ENCODE data around the gene ADO. TPM values are rescaled to one million over a fixed set of nuclear protein-coding genes. Genes with fewer than 3 reads are reported as not detected.

ADO gene
- total RNA-seq, 1 experiment from 2014 or later: 29.8 TPM

DNA sequence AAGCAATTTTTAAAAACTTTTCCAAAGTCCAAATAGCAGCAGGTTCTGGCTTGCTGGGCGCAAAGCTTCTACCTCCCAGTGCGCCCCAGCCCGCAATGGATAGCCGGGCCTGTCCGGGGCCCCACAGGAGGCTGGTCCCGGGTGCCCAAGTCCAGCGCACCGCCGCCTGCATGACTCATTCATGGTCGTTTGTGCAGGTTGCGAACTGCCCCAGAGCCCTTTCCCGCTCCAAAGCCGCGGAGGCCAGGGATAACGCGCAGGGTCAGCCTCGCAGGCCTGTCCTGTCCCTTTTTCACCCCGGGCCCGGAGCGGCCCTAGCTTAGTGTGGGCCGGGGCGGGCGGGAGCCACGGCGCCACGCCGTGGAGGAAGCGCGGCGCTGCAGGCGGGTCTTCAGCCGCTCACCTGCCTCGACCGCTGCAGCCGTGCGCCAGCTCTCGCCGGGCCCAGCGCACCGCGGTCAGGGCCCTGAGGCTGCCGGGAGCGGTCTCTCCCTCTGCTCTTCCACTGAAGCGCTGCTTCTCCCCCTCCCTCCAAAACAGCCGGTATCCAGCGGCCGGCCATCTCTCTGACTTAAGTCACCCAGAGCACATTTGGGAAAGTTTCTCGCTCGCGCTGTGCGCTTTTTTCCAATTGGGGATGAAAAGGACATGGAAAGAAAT is 13.4 kb downstream of the ADO start:
- DNase-seq (ENCODE audit: low read depth): peak; percentile 80

DNA sequence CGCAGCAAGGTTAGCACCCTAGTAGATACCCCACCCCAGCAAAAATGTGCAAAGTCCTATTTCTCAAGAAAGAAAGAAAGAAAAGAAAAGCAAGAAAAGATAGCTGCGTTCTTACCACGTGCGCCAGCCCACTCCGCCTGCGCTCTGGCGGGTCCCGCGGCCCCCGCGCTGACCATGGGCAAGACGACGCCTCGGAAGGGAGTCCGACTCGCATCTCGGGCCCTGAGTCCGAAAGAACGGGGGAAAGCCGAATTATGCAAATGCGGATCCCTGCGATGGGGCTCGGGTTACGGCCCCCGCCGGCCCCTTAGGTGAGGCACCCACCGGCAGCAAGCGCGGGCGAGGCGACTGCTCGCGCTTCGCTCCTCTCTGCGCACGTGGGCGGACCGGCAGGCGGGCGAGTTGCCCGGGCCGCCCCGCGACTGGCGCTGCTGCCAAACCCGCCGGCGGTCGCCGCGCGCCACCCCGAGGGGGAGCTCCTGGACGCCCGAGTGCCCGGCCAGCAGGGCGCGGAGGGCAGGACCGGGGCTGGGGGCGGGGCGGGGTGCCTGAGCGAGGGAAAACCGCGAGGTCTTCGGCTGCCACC is 14.0 kb downstream of the ADO start:
- DNase-seq (ENCODE audit: low read depth): no peak

DNA sequence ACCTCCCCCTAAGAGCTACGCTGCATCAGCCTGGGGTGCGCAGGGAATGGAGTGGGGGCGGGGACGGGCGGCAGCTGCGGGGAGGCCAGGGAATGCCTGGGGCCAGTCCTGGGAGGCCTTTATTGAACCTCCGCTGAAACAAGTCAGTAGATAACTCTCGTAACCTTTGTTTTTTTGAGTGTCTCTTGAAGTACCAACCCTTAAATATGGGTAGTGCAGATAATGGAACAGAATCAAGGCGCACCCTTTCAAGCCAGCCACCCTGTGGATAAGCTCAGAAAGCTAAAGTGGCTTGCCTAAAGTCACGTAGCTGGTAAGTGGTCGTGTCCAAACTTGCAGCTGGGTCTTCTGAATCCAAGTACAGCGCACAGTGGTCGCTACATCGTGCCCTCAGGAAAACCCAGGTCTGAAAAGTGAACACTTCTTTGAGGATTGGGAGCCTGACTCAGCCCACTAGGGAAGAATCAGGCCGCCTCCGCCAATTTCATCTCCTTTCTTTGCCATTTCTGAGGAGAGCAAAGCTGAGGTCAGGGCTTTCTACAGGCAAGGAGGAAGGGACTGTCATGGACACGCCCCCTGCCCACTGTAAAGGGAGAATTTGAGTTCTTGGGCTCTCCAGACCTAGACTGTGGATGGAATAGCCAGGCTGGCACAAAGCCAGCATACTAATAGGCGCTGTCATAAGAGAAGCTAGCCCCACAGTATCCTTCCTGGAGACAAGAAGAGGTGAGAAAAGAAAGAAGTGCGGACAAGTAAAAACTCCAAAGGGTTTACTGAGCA is 14.8 kb downstream of the ADO start:
- DNase-seq (ENCODE audit: low read depth): no peak

DNA sequence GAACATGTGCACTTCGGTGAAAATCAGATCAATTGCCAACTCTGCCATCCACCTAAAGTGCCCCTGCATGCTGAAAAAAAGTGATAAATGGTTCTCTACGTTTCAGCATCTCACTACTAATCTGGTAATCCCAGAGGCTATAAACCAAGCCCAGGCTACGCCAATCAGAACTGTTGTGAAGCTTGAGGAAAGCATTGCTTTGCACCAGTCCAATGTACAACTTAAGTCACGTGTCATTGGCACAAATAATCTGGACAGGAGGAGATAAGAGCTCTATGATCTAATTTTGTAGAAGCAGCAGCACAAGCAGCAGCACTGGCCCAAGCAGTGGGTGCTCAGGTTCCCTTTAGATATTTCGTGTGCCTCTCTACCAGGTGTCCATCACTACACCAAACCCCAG is 16.1 kb downstream of the ADO start:
- no peak for DNase-seq (ENCODE audit: low read depth)

DNA sequence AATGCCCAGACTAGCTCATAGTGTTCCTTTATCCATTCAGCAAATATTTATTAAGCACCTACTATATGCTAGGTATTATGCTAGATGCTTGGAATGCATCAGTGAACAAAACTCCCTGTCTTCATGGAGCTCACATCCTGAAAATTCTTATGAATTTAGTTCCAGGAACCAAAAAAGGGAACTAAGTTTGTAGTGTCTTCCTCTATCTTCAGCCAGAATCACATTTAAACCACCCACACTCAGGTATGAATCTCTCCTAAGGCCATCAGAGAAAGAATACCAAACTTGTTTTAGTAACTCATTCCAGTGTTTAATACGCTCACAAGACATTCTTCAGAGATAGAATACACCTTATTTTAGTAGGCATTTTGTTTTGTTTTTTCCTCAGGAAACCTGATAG is 21.8 kb downstream of the ADO start:
- no peak for DNase-seq (ENCODE audit: low read depth)

DNA sequence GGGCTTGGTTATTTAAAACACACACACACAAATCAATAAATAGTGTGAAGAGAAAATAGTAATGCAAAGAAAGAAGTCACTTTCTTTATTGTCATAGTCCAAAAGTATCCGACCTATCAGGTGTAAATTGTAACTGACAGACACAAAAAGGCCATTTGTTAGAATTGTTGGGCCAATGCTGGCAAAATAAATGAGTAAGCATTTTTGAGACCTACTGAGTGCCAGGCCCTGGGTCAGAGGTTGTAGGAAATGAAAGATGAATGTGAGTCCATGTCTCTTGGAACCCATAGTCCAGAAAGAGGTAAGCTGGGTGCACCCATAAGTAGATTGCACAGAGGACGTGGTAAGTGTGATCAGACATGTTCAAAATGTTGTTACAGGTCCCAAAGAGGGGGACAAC is 25.1 kb downstream of the ADO start:
- DNase-seq (ENCODE audit: low read depth): no peak

DNA sequence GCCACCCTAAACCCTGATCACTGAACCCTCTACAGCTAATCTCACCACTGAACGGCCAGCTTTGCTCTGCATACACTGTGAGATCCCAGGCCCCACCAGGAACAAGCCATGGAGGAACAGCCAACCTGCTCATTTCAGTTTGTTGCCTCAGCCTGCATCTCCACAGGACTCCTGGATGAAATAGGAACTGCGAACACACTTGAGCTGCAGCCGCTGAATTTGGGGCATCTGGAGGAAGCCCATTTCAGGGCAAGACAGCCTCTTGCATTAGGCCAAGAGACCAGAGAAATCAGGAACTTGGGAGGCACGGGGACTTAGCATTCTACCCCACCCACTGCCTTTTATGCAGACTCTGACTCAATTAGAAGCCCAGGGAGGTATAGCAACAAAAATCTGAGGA is 26.2 kb downstream of the ADO start:
- no peak for DNase-seq (ENCODE audit: low read depth)

DNA sequence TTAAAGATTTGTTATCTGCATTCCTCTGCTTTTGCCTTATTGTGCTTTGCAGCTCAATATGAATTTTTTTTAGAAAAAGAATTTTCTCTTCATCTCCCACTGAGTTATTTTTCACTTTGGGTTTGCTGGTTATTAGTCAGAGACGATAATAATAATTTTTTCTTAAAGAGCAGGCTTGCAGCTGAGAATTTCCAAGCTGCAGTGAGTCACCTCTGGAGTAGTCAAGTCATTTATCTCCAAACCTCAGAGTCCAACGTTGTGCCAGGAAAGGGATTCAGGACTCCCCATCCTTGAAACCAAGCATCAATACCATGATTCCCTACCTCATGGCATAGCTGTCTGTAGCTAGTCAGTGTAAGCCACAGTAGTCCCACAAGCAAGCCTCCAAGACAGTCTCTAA is 26.8 kb downstream of the ADO start:
- peak; percentile 42 for DNase-seq (ENCODE audit: low read depth)

DNA sequence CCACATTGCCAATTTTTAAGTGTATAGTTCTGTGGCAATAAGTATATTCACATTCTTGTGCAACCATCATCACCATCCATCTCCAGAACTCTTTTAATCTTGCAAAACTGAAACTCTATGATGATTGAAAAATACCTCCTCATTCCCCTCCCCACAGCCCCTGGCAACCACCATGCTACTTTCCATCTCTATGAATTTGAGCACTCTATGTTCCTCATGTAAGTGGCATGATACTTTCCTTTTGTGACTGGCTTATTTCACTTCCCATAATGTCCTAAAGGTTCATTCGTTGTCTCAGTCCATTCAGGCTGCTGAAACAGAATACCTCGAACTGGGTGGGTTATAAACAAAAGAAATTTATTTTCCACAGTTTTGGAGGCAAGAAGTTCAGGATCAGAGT is 35.1 kb downstream of the ADO start:
- no peak for DNase-seq (ENCODE audit: low read depth)

DNA sequence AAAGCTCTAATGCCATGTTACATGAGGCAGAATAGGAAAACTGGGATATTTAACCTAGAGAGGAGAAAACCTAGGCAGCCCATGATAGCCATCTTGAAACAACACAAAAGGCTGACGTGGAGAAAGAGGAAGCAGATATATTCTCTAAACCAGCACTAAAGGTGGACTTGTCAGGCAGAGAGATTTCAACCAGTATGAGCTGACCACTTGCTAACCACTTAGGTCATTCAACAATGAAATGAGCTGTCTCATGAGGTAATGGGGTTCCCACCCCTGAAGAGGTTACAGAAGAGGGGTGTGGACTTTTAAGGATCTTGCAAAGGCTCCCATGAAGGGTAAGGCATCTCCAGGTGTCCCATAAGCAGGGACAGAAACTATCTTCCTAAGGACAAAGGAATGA is 38.5 kb downstream of the ADO start:
- DNase-seq (ENCODE audit: low read depth): no peak

DNA sequence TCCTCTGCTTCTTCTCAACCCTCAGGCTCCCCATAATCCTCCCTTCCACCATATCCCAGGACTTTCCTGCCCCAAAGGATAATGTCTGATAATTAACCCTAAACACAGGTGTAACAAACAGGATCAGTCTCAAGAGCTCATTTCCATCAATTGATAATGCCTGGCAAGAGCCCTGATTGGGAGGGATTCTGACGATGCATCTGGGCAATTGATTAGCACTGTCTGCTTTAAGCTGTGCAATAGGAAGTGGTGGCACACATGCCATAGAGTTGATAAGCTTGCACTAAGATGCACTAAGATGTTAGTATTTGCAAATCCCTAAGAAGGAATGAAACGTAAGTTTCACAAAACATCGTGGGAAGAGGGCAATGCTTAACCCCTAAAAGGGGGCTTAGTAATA is 39.1 kb downstream of the ADO start:
- DNase-seq (ENCODE audit: low read depth): no peak

DNA sequence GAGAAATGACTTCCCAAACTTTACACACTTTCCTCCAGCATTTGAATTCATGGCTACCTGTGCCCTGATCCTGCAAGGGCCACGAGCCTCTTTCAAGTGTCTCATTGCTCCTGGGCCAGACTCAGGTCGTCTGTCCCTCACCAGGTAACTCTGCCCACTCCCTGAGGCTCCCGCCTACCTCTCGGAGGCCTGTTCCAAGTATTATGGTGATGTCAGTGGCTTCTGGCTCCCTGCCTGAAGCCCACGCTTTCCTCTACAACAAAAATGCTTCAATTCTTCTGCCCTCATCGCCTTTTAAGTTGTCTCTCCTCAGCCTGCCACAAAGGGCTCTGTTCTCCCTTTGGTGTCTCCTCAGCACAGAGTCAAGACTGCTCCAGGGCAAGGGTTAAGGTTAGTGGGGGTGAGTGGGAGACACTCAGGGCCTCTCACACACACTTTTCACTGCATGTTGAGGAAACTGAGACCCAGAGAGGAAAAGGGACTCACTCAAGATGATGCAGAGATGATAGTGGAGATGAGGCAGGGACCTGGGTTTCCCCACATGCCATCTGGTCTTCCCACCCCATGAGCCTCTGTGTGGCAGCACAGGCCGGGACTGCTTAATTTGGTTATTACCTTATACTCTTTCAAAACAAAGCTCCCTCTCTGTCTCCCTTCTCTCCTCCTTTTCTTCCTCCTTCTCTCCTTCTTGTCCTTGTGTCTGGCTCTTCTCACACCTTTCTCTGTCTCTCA is 39.9 kb downstream of the ADO start:
- no peak for DNase-seq (ENCODE audit: low read depth)

DNA sequence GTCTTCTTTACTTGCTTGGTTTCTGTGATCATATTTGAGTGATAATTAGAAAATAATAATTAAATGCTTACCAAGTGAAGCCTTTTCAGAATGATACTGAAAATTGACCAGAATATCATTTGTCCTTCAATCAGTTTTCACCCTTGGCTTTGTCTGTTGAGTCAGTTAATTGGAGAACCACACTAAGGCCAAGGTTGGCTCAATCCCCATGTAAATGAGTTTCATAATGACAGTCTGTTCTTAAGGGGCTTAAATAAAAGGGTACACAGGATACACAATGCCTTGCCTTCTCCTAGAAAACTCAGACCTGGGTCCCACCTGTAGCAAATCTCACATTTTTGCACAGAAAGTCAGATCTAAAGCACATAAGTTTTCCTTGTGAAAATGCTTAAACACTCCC is 42.9 kb downstream of the ADO start:
- DNase-seq (ENCODE audit: low read depth): no peak

DNA sequence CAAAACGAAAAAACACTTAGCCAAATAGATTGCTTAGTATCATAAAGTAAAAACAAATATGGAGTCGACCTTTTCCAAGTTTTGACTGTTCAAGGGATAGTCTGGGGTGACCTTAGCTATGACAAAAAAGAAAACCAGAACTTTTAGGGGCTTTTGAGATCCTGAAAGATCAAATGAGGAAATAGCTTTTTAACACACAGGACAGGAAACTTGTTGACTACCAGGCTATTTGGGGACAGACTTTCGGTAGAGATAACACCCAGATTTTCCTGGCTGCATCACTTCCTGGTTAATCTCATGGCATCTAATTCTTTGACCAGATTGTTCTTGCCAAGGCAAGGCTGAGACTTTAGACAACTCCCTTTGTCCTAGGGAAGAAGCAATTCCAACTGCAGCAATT is 46.1 kb downstream of the ADO start:
- DNase-seq (ENCODE audit: low read depth): no peak

DNA sequence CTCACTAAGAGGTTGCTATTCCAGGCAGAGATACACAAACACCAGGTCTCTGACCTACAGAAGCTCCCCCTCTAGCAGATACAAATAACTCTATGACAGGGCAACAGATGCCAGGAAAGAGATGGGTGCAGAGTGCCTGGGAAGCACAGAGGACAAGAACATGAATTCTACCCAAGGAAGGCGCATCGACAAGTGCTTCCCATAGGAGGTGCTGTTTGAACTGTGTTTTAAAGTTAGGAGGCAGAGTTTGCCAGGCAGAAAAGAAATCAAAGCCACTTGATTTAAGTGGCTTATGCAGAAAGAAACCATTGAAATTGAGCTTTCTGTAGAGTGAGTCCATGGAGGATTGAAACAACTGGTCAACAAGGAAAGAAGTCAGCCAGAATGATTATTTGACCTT is 46.9 kb downstream of the ADO start:
- no peak for DNase-seq (ENCODE audit: low read depth)

DNA sequence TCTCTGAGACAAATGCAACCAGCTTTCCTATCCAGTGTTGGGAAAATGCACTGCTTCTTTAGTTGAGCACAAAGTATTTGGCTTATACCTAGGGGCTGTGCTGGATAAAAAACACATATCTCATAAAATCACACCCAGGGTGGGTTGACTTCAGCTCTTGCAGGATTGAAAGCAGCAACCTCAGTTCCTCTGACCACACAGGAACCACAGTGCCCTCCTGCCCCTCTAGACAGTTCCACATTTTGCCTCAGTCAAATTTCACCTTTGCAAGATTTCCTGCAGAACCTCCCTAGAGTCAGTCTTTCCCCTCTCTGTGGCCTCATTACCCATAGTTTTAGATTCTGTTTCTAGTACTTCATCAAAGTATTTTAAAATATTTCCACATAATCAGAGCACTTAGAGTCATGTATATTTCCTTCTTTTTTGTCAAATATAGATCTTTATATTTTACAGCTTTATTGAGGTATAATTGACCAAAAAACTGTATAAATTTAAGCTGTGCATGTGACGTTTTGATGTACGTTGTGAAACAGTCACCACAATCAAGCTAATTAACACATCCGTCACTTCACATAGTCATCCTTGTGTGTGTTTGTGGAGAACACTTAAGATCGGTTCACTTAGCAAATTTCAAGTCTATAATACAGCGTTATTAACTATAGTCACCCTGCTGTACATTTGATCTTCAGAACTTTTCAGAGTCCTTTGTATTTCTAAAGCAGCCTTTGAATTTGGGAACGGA is 48.6 kb downstream of the ADO start:
- DNase-seq (ENCODE audit: low read depth): no peak

DNA sequence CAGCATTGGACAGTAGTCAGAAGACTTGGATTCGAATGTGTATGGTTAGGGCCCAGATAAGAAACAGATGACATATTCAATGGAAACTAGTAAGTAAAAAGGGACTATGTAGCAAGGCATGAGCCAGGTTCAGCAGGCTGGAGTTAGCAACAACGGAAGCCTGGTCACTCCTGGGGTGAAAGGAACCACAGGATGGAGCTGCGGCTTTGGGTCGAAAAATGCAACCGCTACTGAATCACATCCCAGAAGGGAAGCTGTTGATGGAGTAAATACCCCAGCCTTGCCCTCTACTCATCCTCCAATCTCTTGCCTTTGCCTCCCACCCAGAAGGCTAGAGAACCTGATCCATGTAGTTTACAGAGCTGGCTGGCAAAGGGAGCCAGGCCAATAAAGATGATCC is 49.2 kb downstream of the ADO start:
- no peak for DNase-seq (ENCODE audit: low read depth)

DNA sequence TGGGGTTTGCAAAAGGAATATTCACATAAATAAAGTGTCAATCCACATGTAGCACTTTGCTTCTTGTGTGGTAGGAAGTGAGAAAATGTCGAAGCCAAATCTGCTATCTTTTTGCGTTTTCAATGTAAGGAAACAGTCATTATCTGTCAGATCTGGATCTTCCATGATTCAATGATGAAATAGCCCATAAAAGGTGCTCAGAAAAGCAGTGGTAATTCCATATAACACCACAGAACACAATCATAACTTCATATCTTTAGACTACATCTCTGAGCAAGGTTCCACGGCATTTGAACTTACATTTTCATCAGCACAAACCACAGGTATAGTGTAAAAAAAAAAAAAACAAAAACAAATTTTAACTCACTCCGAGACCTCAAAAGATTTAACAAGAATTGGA is 51.5 kb downstream of the ADO start:
- DNase-seq (ENCODE audit: low read depth): no peak

Data from M059J (cell line).